Transverse colon (tissue), 4 donors: ENCODE data around the gene PITPNC1. TPM values are rescaled to one million over a fixed set of nuclear protein-coding genes. Genes with fewer than 3 reads are reported as not detected.

Experiments used
- DNase-seq: peaks from one replicate; pipeline ENCODE4 v3.0.0-alpha.2; 2019
- H3K27ac ChIP-seq, 4 donors: fragments of 200-600 bp; sonication (generic); 2 replicates each; pipeline ENCODE4 v1.5.1; 2016 to 2018; ENCODE audit warnings: inconsistent platforms in 4 of 4
- H3K27me3 ChIP-seq: fragments of 200-600 bp; sonication (generic); 2 replicates; pipeline ENCODE4 v1.5.1; 2017; ENCODE audit warnings: inconsistent platforms
- H3K36me3 ChIP-seq, 4 donors: fragments of 200-600 bp; sonication (generic); 2 replicates each; pipeline ENCODE4 v1.5.1; 2017 to 2019; ENCODE audit warnings: inconsistent platforms in 4 of 4
- H3K4me1 ChIP-seq, 4 donors: fragments of 200-600 bp; sonication (generic); 2 replicates each; pipeline ENCODE4 v1.5.1; 2017 to 2020; ENCODE audit warnings: inconsistent platforms in 4 of 4
- H3K4me3 ChIP-seq, 4 donors: fragments of 200-600 bp; sonication (generic); 1 replicate in 1 of 4; 2 replicates in 3 of 4; pipeline versions ENCODE4 v1.5.1 to v1.6.1; 2017 to 2019; ENCODE audit warnings: inconsistent platforms in 4 of 4
- H3K9me3 ChIP-seq, 2 donors: fragments of 200-600 bp; sonication (generic); 2 replicates each; pipeline ENCODE4 v1.5.1; 2017 to 2019; ENCODE audit warnings: inconsistent platforms in 2 of 2
- CTCF ChIP-seq, 5 experiments: fragments of 200-600 bp in 3 of 5; fragments of 450-650 bp in 2 of 5; sonication (generic) in 3 of 5; IDR thresholded peaks; 1 replicate in 2 of 5; 2 replicates in 3 of 5; pipeline ENCODE4 v1.5.1; 2016 to 2017; ENCODE audit warnings: antibody characterized with exemption in 5 of 5, inconsistent platforms in 3 of 5, mild to moderate bottlenecking in 2 of 5, moderate library complexity in 1 of 5
- EP300 ChIP-seq: sonication (generic); formaldehyde crosslinking; IDR thresholded peaks from one replicate; pipeline ENCODE4 v1.6.1; 2017; ENCODE audit warnings: antibody characterized with exemption, low read depth
- POLR2A ChIP-seq: fragments of 450-650 bp; IDR thresholded peaks from one replicate; pipeline ENCODE4 v1.6.1; 2016; ENCODE audit warnings: antibody characterized with exemption, mild to moderate bottlenecking, moderate library complexity
- POLR2AphosphoS5 ChIP-seq, 3 donors: sonication (generic); formaldehyde crosslinking; IDR thresholded peaks; one replicate each; pipeline ENCODE4 v1.6.1; 2016; ENCODE audit warnings: antibody characterized with exemption in 3 of 3
- WGBS, 2 donors: methylation state at CpG; one replicate each; pipeline ENCODE4 v1.1.5; 2018; ENCODE audit warnings: low coverage in 1 of 2; 5-methylcytosine and 5-hydroxymethylcytosine counted together
- in situ Hi-C, 4 donors: fragments of 200-750 bp; cut with MboI; loops; one replicate each; pipeline versions ENCODE4 v1.15.0 to v1.15.1; 2017; ENCODE audit warnings: low sequenced_read_pairs in 3 of 4, low pct_ligation_motif_present in 1 of 4, low pct_unique_long_range_greater_than_20kb in 1 of 4
- intact Hi-C: fragments of 100-400 bp; cut with DNase I; formaldehyde crosslinking; loops from one replicate; pipeline ENCODE4 v1.15.1; 2023; ENCODE audit warnings: low total_unique reads
- total RNA-seq, 4 donors: library from RNA; depleted of rRNA; stranded (reverse); fragments of >200 nt; gene quantifications; one replicate each; pipeline ENCODE4 v1.1.0, GENCODE V29; 2016

Gene PITPNC1
- total RNA-seq, 4 donors from 2014 or later, result 1.6 to 10.3 (median 4.0) TPM

GRCh38 chr17:67461876-67462275 is 84.8 kb downstream of the PITPNC1 start:
- Histone ChIP-seq H3K27ac (peak overlapping the region in 1 of 4 donors; percentile 32), H3K27me3 (no peaks in the 10 kb centered on the region), H3K36me3 (no peaks in the 10 kb centered on the region), H3K4me3 (no peak overlapping the region), H3K4me1 (peaks cover 0 to 21% (median 4%) of the 10 kb centered on the region in 4 donors), H3K9me3 (no peaks in the 10 kb centered on the region)
- in situ Hi-C loops (loop anchor here in 1 of 4 donors (10.0 kb wide), 1 partner anchor 67 kb away; no protein-coding TSS in a partner anchor), intact Hi-C loops (no loop called here)
- WGBS, 2 donors, result 64% methylated on average over 3 of the region's 3 CpGs; no CpG with 5 or more reads in 1 of the 2 donors
- DNase-seq, result no peak
- no peak for TF ChIP-seq EP300
- no peak for TF ChIP-seq POLR2A
- TF ChIP-seq CTCF (IDR thresholded peaks at IDR 0.05), result no peak
- TF ChIP-seq POLR2AphosphoS5 (IDR thresholded peaks at IDR 0.05), result no peak

- Histone ChIP-seq H3K4me3 (no peak overlapping the region), H3K36me3 (no peaks in the 10 kb centered on the region), H3K27me3 (no peaks in the 10 kb centered on the region), H3K9me3 (no peaks in the 10 kb centered on the region), H3K27ac (no peak overlapping the region), H3K4me1 (peaks cover 0 to 27% (median 4%) of the 10 kb centered on the region in 4 donors)
- in situ Hi-C loops, result loop anchor here in 1 of 4 donors (10.0 kb wide), 1 partner anchor 72 kb away; no protein-coding TSS in a partner anchor
- no peak for DNase-seq
- TF ChIP-seq CTCF (IDR thresholded peaks at IDR 0.05), result no peak
- no peak for TF ChIP-seq POLR2AphosphoS5 (IDR thresholded peaks at IDR 0.05)
- no peak for TF ChIP-seq POLR2A
- no peak for TF ChIP-seq EP300
- intact Hi-C loops, result no loop called here
- 90 to 91% methylated on average over 2 to 4 of the region's 4 CpGs for WGBS, 2 donors
These were observed 89.2 kb downstream of the PITPNC1 start for GRCh38 chr17:67466251-67466796.

GRCh38 chr17:67467500-67468455 is 90.7 kb downstream of the PITPNC1 start:
- Histone ChIP-seq H3K36me3 (no peaks in the 10 kb centered on the region), H3K4me1 (peaks cover 0 to 18% (median 2%) of the 10 kb centered on the region in 4 donors), H3K9me3 (no peaks in the 10 kb centered on the region), H3K27ac (no peak overlapping the region), H3K27me3 (no peaks in the 10 kb centered on the region), H3K4me3 (no peak overlapping the region)
- intact Hi-C loops, result no loop called here
- WGBS, 2 donors, result 65 to 73% methylated on average over 4 to 8 of the region's 8 CpGs
- in situ Hi-C loops, result loop anchor here in 1 of 4 donors (10.0 kb wide), 1 partner anchor 73 kb away; no protein-coding TSS in a partner anchor
- no peak for DNase-seq
- TF ChIP-seq EP300, result no peak

GRCh38 chr17:67469208-67469980 is 92.3 kb downstream of the PITPNC1 start:
- in situ Hi-C loops, result loop anchor here in 1 of 4 donors (10.0 kb wide), 1 partner anchor 75 kb away; no protein-coding TSS in a partner anchor
- no peaks in the 10 kb centered on the region for H3K36me3 ChIP-seq
- peak overlapping the region in 3 of 4 donors; percentile 8 to 53 (median 36) for H3K27ac ChIP-seq
- no peaks in the 10 kb centered on the region for H3K9me3 ChIP-seq
- 67% methylated on average over 13 of the region's 13 CpGs; no CpG with 5 or more reads in 1 of the 2 donors for WGBS, 2 donors
- H3K4me1 ChIP-seq, result peaks cover 0 to 10% (median 0%) of the 10 kb centered on the region in 4 donors
- TF ChIP-seq POLR2A, result no peak
- TF ChIP-seq CTCF (IDR thresholded peaks at IDR 0.05), result no peak
- no peak for TF ChIP-seq EP300
- TF ChIP-seq POLR2AphosphoS5 (IDR thresholded peaks at IDR 0.05), result no peak
- intact Hi-C loops, result no loop called here
- H3K4me3 ChIP-seq, result no peak overlapping the region
- no peak for DNase-seq
- no peaks in the 10 kb centered on the region for H3K27me3 ChIP-seq
